Adrenal gland (tissue), 12 donors: ENCODE measurements around the gene ZCCHC9. TPM values are rescaled to one million over a fixed set of nuclear protein-coding genes. Genes with fewer than 3 reads are reported as not detected.

ENCODE experiments used
- DNase-seq, 7 donors: peaks; one replicate each; pipeline ENCODE4 v3.0.0-alpha.2; 2019 to 2020
- H3K27ac ChIP-seq, 5 donors: fragments of 200-600 bp; sonication (generic) in 4 of 5; 1 replicate in 3 of 5; 2 replicates in 2 of 5; pipeline versions ENCODE4 v1.5.1 to v1.8.0; 2016 to 2020; ENCODE audit warnings: mild to moderate bottlenecking in 1 of 5
- H3K27me3 ChIP-seq: fragments of 200-600 bp; 2 replicates; pipeline ENCODE4 v1.8.0; 2021
- H3K36me3 ChIP-seq, 2 donors: fragments of 200-600 bp; replicated peaks in 1 of 2; 1 replicate in 1 of 2; 2 replicates in 1 of 2; pipeline versions ENCODE4 v1.5.1 to v1.8.0; 2018 to 2022
- H3K4me1 ChIP-seq, 2 donors: fragments of 200-600 bp; replicated peaks in 1 of 2; 1 replicate in 1 of 2; 2 replicates in 1 of 2; pipeline versions ENCODE4 v1.5.1 to v1.8.0; 2018 to 2021
- H3K4me3 ChIP-seq, 4 donors: fragments of 200-600 bp; sonication (generic) in 3 of 4; one replicate each; pipeline ENCODE4 v1.5.1; 2016 to 2018
- H3K9me3 ChIP-seq, 3 donors: fragments of 200-600 bp; sonication (generic) in 1 of 3; replicated peaks in 1 of 3; 1 replicate in 2 of 3; 2 replicates in 1 of 3; pipeline versions ENCODE4 v1.5.1 to v1.8.0; 2016 to 2021
- CTCF ChIP-seq, 6 experiments: fragments of 450-650 bp in 4 of 6; fragments of 200-600 bp in 2 of 6; sonication (generic) in 1 of 6; IDR thresholded peaks; 1 replicate in 5 of 6; 2 replicates in 1 of 6; pipeline versions ENCODE4 v1.5.1 to v1.8.0; 2016 to 2021; ENCODE audit warnings: antibody characterized with exemption in 6 of 6, mild to moderate bottlenecking in 2 of 6, moderate library complexity in 1 of 6
- POLR2A ChIP-seq, 2 donors: fragments of 450-650 bp; IDR thresholded peaks; one replicate each; pipeline ENCODE4 v1.6.1; 2017; ENCODE audit warnings: antibody characterized with exemption in 2 of 2, mild to moderate bottlenecking in 2 of 2, moderate library complexity in 1 of 2
- WGBS, 4 donors: extraction: QIAGEN DNeasy Blood & Tissue Kit in 2 of 4; methylation state at CpG; one replicate each; pipeline versions ENCODE4 v1.1.5 to v1.1.7; 2013 to 2017; 5-methylcytosine and 5-hydroxymethylcytosine counted together
- intact Hi-C, 2 donors: fragments of 100-400 bp; cut with DNase I; formaldehyde crosslinking; loops; one replicate each; pipeline versions ENCODE4 v1.14.1 to v1.15.0; 2022 to 2023
- polyA plus RNA-seq, 3 donors: library from polyadenylated mRNA; stranded (reverse); fragments of 200-250 nt in 2 of 3; fragments of 350-450 nt in 1 of 3; fragmentation: Illumina TruSeq in 1 of 3; extraction: RNeasy Lipid Tissue Mini Kit (QIAGEN cat#74804) in 1 of 3; gene quantifications; one replicate each; pipeline ENCODE4 v1.2.3, GENCODE V29; 2013 to 2014
- total RNA-seq, 9 donors: library from RNA; depleted of rRNA in 4 of 9; stranded (reverse); fragments of >200 nt in 4 of 9; fragments of 120-200 nt in 1 of 9; fragmentation: NEBNext Ultra II Directional in 1 of 9; extraction: Animal tissue kit (Norgen Biotek cat#: 25700) in 1 of 9; gene quantifications; one replicate each; pipeline versions ENCODE4 v1.1.0 to v1.2.4, GENCODE V29; 2013 to 2023
- donor health status: healthy with polysubstance abuse.
- donor health status: Bipolar disorder and iron deficiency.
- donor health status: DM: yes; HTN: yes; CAD: no.
- donor health status: DM: no; HTN: no; CAD: no.
- donor health status: DM: no; HTN: no; CAD: no.
- donor health status: DM: yes; HTN: yes; CAD: no.

Gene ZCCHC9
- total and polyA plus RNA-seq, 12 donors = 10.0 to 35.5 (median 20.0) TPM

GRCh38 chr5:81345411-81346003 is 44.1 kb downstream of the ZCCHC9 start:
- no peak for DNase-seq
- TF ChIP-seq CTCF (IDR thresholded peaks at IDR 0.05) (no peak), POLR2A (IDR thresholded peaks at IDR 0.05) (no peak)
- no peaks in the 10 kb centered on the region for H3K9me3 ChIP-seq
- H3K4me1 ChIP-seq = no peaks in the 10 kb centered on the region
- H3K27me3 ChIP-seq = no peaks in the 10 kb centered on the region
- H3K27ac ChIP-seq = no peak overlapping the region
- WGBS, 4 donors = 86 to 92% (median 89%) methylated on average over 5 of the region's 5 CpGs
- intact Hi-C loops = no loop called here
- no peaks in the 10 kb centered on the region for H3K36me3 ChIP-seq
- H3K4me3 ChIP-seq = no peak overlapping the region

- intact Hi-C loops = no loop called here
- TF ChIP-seq POLR2A (IDR thresholded peaks at IDR 0.05) (no peak), CTCF (IDR thresholded peaks at IDR 0.05) (no peak)
- no peaks in the 10 kb centered on the region for H3K9me3 ChIP-seq
- H3K27ac ChIP-seq = no peak overlapping the region
- no peak for DNase-seq
- H3K36me3 ChIP-seq = no peaks in the 10 kb centered on the region
- H3K27me3 ChIP-seq = no peaks in the 10 kb centered on the region
- no peaks in the 10 kb centered on the region for H3K4me1 ChIP-seq
- WGBS, 4 donors = 70 to 78% (median 75%) methylated on average over 4 of the region's 4 CpGs
- no peak overlapping the region for H3K4me3 ChIP-seq
These were observed 47.8 kb downstream of the ZCCHC9 start for GRCh38 chr5:81349161-81349560.

GRCh38 chr5:81350507-81350906 is 49.1 kb downstream of the ZCCHC9 start:
- no peaks in the 10 kb centered on the region for H3K27me3 ChIP-seq
- intact Hi-C loops = no loop called here
- H3K4me1 ChIP-seq = no peaks in the 10 kb centered on the region
- TF ChIP-seq CTCF (IDR thresholded peaks at IDR 0.05) (no peak), POLR2A (IDR thresholded peaks at IDR 0.05) (no peak)
- DNase-seq = no peak
- H3K4me3 ChIP-seq = no peak overlapping the region
- no peaks in the 10 kb centered on the region for H3K9me3 ChIP-seq
- no peak overlapping the region for H3K27ac ChIP-seq
- H3K36me3 ChIP-seq = no peaks in the 10 kb centered on the region

GRCh38 chr5:81353189-81353588 is 51.8 kb downstream of the ZCCHC9 start:
- TF ChIP-seq POLR2A (IDR thresholded peaks at IDR 0.05) (no peak), CTCF (IDR thresholded peaks at IDR 0.05) (no peak)
- 57 to 70% (median 62%) methylated on average over 5 of the region's 5 CpGs for WGBS, 4 donors
- Histone ChIP-seq H3K4me3 (no peak overlapping the region), H3K4me1 (no peaks in the 10 kb centered on the region), H3K36me3 (no peaks in the 10 kb centered on the region), H3K9me3 (no peaks in the 10 kb centered on the region), H3K27me3 (no peaks in the 10 kb centered on the region), H3K27ac (no peak overlapping the region)
- DNase-seq = no peak
- intact Hi-C loops = no loop called here
